K562 (cell line): ENCODE data around the gene MAST3. TPM values are rescaled to one million over a fixed set of nuclear protein-coding genes. Genes with fewer than 3 reads are reported as not detected.

Source experiments
- CBFA2T3 ChIP-seq: fragments of 450-650 bp; IDR thresholded peaks from 2 replicates; pipeline ENCODE4 v1.6.1; 2017
- COPS2 ChIP-seq: fragments of 450-650 bp; conservative IDR thresholded peaks from 2 replicates; pipeline ENCODE4 v1.6.1; 2016; ENCODE audit warnings: mild to moderate bottlenecking, moderate library complexity
- EGR1 ChIP-seq: fragments of 450-650 bp; conservative IDR thresholded peaks from 2 replicates; pipeline ENCODE4 v1.6.1; 2017; ENCODE audit warnings: mild to moderate bottlenecking
- ETV6 ChIP-seq, 3 experiments: fragments of 150-350 bp in 1 of 3; sonication (generic) in 1 of 3; formaldehyde crosslinking in 1 of 3; IDR thresholded peaks; 2 replicates each; pipeline versions ENCODE4 v1.6.1 to v1.8.0; 2014 to 2022; ENCODE audit warnings: borderline replicate concordance in 2 of 3, low read depth in 2 of 3, antibody characterized with exemption in 1 of 3, low read length in 1 of 3, mild to moderate bottlenecking in 1 of 3, missing genetic modification reagents in 1 of 3
- GABPB1 ChIP-seq: sonication (generic); formaldehyde crosslinking; IDR thresholded peaks from 2 replicates; pipeline ENCODE4 v1.8.0; 2022; ENCODE audit warnings: mild to moderate bottlenecking, missing genetic modification reagents
- MAZ ChIP-seq, 2 experiments: fragments of 450-650 bp in 1 of 2; sonication (generic) in 1 of 2; formaldehyde crosslinking; IDR thresholded peaks in 1 of 2; conservative IDR thresholded peaks in 1 of 2; 2 replicates each; pipeline versions ENCODE4 v1.4.0 to v1.5.0; 2020; ENCODE audit warnings: mild to moderate bottlenecking in 1 of 2, missing genetic modification reagents in 1 of 2
- MTA2 ChIP-seq: fragments of 450-650 bp; IDR thresholded peaks from 2 replicates; pipeline ENCODE4 v1.6.1; 2016; ENCODE audit warnings: low read depth
- NCOR1 ChIP-seq: fragments of 450-650 bp; IDR thresholded peaks from 2 replicates; pipeline ENCODE4 v1.6.1; 2016; ENCODE audit warnings: mild to moderate bottlenecking, moderate library complexity
- RAD51 ChIP-seq: fragments of 450-650 bp; IDR thresholded peaks from 2 replicates; pipeline ENCODE4 v1.7.1; 2016; ENCODE audit warnings: low read depth, mild to moderate bottlenecking, borderline replicate concordance
- SPI1 ChIP-seq: IDR thresholded peaks from 2 replicates; pipeline ENCODE4 v1.6.1; 2011; ENCODE audit warnings: low read depth, low read length, control low read depth, borderline replicate concordance
- U2AF1 ChIP-seq: fragments of 200-400 bp; formaldehyde crosslinking; optimal IDR thresholded peaks from 2 replicates; pipeline ENCODE3; 2017; ENCODE audit warnings: mild to moderate bottlenecking, low read depth, low read length, moderate library complexity
- ZNF316 ChIP-seq: fragments of 450-650 bp; IDR thresholded peaks from 2 replicates; pipeline ENCODE4 v1.6.1; 2016
- polyA plus RNA-seq, 8 experiments: library from polyadenylated mRNA; depleted of rRNA in 4 of 8; stranded (reverse) in 5 of 8; unstranded in 3 of 8; fragments of >200 nt; fragmentation: Nextera tagmentation in 2 of 8; fragmentation: Illumina TruSeq in 1 of 8; extraction: Ambion mirVana in 2 of 8; extraction: Trizol in 1 of 8; gene quantifications; 2 replicates each; pipeline versions ENCODE4 v1.2.1 to v1.2.3, GENCODE V29; 2011 to 2014; ENCODE audit warnings: inconsistent platforms in 1 of 8, missing spikeins in 1 of 8
- total RNA-seq, 7 experiments: library from RNA; depleted of rRNA in 6 of 7; stranded (reverse); fragments of >200 nt in 6 of 7; fragmentation: Illumina TruSeq in 2 of 7; extraction: Trizol in 2 of 7; gene quantifications; 2 replicates each; pipeline versions ENCODE4 v1.2.1 to v1.2.3, GENCODE V29; 2011 to 2021; ENCODE audit warnings: low replicate concordance in 1 of 7
- TF ChIP-seq, protein P1 (sequence below): IDR thresholded peaks from 3 replicates; pipeline ENCODE4 v1.6.1; 2011; ENCODE audit warnings: borderline replicate concordance, mild to moderate bottlenecking, moderate library complexity; ENCODE audit not compliant: insufficient read length; ENCODE audit errors: extremely low read depth
- TF ChIP-seq, protein P2 (sequence below): fragments of 250-450 bp; sonication (Bioruptor Pico); IDR thresholded peaks from 2 replicates; pipeline ENCODE4 v1.4.0; 2020; ENCODE audit warnings: mild to moderate bottlenecking, moderate library complexity, borderline replicate concordance
- TF ChIP-seq, protein P3 (sequence below): fragments of 250-450 bp; sonication (Bioruptor Pico); IDR thresholded peaks from 2 replicates; pipeline ENCODE4 v1.4.0; 2020; ENCODE audit warnings: mild to moderate bottlenecking
- TF ChIP-seq, protein P4 (sequence below): fragments of 450-650 bp; IDR thresholded peaks from 2 replicates; pipeline ENCODE4 v1.6.1; 2017; ENCODE audit warnings: antibody characterized with exemption, mild to moderate bottlenecking

Gene MAST3
- total and polyA plus RNA-seq, 9 of the 15 experiments (the other 6 are each of a cell fraction or from before 2014, with no cell fraction given): 0.94 to 9.9 (median 2.4) TPM

DNA sequence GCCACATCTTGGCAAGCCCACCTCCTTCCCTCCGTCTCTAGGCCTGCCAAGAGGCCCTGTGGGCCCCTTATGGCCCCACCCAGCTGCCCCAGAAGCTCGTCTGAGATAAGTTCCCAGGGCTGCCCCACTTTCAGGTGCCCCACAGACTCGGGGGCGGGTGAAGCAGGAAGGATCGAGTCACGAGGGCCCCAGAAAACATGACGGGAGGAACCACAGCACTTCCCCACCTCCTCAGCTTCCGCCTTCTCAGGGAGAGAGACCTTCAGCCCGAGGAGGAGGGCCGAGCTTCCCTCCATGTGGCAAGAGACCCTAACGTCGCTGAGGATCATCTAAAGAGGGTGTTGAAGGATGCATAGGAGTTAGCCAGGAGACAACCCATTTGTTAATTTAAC, 6.4 kb upstream of the MAST3 start (continued):
- TF ChIP-seq, protein P1, sequence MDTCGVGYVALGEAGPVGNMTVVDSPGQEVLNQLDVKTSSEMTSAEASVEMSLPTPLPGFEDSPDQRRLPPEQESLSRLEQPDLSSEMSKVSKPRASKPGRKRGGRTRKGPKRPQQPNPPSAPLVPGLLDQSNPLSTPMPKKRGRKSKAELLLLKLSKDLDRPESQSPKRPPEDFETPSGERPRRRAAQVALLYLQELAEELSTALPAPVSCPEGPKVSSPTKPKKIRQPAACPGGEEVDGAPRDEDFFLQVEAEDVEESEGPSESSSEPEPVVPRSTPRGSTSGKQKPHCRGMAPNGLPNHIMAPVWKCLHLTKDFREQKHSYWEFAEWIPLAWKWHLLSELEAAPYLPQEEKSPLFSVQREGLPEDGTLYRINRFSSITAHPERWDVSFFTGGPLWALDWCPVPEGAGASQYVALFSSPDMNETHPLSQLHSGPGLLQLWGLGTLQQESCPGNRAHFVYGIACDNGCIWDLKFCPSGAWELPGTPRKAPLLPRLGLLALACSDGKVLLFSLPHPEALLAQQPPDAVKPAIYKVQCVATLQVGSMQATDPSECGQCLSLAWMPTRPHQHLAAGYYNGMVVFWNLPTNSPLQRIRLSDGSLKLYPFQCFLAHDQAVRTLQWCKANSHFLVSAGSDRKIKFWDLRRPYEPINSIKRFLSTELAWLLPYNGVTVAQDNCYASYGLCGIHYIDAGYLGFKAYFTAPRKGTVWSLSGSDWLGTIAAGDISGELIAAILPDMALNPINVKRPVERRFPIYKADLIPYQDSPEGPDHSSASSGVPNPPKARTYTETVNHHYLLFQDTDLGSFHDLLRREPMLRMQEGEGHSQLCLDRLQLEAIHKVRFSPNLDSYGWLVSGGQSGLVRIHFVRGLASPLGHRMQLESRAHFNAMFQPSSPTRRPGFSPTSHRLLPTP: no peak
- TF ChIP-seq, protein P2, sequence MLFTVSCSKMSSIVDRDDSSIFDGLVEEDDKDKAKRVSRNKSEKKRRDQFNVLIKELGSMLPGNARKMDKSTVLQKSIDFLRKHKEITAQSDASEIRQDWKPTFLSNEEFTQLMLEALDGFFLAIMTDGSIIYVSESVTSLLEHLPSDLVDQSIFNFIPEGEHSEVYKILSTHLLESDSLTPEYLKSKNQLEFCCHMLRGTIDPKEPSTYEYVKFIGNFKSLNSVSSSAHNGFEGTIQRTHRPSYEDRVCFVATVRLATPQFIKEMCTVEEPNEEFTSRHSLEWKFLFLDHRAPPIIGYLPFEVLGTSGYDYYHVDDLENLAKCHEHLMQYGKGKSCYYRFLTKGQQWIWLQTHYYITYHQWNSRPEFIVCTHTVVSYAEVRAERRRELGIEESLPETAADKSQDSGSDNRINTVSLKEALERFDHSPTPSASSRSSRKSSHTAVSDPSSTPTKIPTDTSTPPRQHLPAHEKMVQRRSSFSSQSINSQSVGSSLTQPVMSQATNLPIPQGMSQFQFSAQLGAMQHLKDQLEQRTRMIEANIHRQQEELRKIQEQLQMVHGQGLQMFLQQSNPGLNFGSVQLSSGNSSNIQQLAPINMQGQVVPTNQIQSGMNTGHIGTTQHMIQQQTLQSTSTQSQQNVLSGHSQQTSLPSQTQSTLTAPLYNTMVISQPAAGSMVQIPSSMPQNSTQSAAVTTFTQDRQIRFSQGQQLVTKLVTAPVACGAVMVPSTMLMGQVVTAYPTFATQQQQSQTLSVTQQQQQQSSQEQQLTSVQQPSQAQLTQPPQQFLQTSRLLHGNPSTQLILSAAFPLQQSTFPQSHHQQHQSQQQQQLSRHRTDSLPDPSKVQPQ (CRISPR knock-in tag): no peak
- TF ChIP-seq ETV6 (IDR thresholded peaks at IDR 0.05; ENCODE audit: borderline replicate concordance in 1 of 2, low read depth in 2 of 2, low read length in 1 of 2) (0 out of 4 replicates have a peak, but pooled peaks of 1 of the 2 experiments have one; percentile 44), ETV6 (CRISPR knock-in tag; IDR thresholded peaks at IDR 0.05; ENCODE audit: borderline replicate concordance) (no peak), ZNF316 (no peak), SPI1 (peak; percentile 62; the same call in 1 of the 2 replicates), MTA2 (peak; percentile 15; the same call in 1 of the 2 replicates), NCOR1 (peak; percentile 44; the same call in 1 of the 2 replicates), EGR1 (peak; percentile 72), GABPB1 (CRISPR knock-in tag) (peak; percentile 33; the same call in 1 of the 2 replicates), U2AF1 (no peak), CBFA2T3 (peak; percentile 59), MAZ (CRISPR knock-in tag; conservative IDR thresholded peaks at IDR 0.05 in 1 of 2, IDR thresholded peaks at IDR 0.05 in 1 of 2) (peak in 1 of 2 experiments; percentile 72; a peak in 2 of 4 replicates), COPS2 (no peak), RAD51 (peak; percentile 32; the same call in 1 of the 2 replicates)
- TF ChIP-seq, protein P3, sequence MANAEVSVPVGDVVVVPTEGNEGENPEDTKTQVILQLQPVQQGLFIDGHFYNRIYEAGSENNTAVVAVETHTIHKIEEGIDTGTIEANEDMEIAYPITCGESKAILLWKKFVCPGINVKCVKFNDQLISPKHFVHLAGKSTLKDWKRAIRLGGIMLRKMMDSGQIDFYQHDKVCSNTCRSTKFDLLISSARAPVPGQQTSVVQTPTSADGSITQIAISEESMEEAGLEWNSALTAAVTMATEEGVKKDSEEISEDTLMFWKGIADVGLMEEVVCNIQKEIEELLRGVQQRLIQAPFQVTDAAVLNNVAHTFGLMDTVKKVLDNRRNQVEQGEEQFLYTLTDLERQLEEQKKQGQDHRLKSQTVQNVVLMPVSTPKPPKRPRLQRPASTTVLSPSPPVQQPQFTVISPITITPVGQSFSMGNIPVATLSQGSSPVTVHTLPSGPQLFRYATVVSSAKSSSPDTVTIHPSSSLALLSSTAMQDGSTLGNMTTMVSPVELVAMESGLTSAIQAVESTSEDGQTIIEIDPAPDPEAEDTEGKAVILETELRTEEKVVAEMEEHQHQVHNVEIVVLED (CRISPR knock-in tag): peak; percentile 8; the same call in 1 of the 2 replicates
- TF ChIP-seq, protein P4, sequence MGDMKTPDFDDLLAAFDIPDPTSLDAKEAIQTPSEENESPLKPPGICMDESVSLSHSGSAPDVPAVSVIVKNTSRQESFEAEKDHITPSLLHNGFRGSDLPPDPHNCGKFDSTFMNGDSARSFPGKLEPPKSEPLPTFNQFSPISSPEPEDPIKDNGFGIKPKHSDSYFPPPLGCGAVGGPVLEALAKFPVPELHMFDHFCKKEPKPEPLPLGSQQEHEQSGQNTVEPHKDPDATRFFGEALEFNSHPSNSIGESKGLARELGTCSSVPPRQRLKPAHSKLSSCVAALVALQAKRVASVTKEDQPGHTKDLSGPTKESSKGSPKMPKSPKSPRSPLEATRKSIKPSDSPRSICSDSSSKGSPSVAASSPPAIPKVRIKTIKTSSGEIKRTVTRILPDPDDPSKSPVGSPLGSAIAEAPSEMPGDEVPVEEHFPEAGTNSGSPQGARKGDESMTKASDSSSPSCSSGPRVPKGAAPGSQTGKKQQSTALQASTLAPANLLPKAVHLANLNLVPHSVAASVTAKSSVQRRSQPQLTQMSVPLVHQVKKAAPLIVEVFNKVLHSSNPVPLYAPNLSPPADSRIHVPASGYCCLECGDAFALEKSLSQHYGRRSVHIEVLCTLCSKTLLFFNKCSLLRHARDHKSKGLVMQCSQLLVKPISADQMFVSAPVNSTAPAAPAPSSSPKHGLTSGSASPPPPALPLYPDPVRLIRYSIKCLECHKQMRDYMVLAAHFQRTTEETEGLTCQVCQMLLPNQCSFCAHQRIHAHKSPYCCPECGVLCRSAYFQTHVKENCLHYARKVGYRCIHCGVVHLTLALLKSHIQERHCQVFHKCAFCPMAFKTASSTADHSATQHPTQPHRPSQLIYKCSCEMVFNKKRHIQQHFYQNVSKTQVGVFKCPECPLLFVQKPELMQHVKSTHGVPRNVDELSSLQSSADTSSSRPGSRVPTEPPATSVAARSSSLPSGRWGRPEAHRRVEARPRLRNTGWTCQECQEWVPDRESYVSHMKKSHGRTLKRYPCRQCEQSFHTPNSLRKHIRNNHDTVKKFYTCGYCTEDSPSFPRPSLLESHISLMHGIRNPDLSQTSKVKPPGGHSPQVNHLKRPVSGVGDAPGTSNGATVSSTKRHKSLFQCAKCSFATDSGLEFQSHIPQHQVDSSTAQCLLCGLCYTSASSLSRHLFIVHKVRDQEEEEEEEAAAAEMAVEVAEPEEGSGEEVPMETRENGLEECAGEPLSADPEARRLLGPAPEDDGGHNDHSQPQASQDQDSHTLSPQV: peak; percentile 82
